ENCODE measurements around the gene PDE3A.

PDE3A gene

DNA sequence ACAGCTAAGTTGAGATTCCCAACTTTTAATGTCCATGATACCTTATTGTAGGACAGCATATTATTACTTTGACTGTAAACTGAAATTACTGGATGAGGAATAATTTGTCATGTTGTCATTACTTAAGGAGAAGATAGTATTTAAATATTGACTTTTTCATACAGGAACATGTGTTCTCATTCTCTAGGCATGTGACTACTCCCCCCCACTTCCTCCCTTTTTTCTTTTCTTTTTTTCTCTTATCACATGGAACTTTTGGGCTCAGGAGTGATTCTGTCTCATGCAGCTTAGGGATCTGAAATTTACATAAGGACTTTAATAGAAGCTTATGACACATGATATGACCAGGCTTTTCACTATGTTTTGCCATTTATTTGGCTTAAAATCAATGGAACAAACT is 199.1 kb downstream of the PDE3A start:
- Histone ChIP-seq H3K9me3 (ENCODE audit: control insufficient read depth in 2 of 2, low read length in 2 of 2) (no peaks in the 10 kb centered on the region), H3K27ac (ENCODE audit: low read length) (no peak overlapping the region), H3K9ac (ENCODE audit: low read length in 2 of 2) (no peak overlapping the region), H3K27me3 (ENCODE audit: control insufficient read depth in 1 of 2, insufficient read depth in 2 of 2, low read length in 2 of 2) (no peaks in the 10 kb centered on the region), H3K4me3 (ENCODE audit: low read length in 2 of 2) (no peak overlapping the region), H3K4me1 (ENCODE audit: control insufficient read depth, insufficient read depth, low read length) (no peaks in the 10 kb centered on the region), H3K36me3 (ENCODE audit: control insufficient read depth in 2 of 2, insufficient read depth in 2 of 2, low read length in 2 of 2) (no peaks in the 10 kb centered on the region)

DNA sequence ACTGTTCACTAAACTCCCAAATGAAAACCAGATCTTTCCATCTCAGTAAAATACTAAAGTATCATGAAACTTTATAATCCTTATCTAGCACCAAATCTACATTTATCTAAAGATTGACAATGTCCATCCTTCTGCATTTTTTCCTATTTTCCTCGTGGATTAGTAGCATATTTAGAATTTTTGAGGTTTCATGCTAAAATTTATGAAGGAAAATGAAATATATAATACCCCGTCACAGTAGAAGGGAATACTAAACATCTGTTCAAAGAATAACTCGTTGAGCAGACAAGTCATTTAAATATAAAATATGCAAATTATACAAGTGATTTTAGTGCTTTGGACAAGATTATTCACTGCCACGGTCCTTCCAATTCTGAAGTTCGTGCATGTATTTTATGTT is 204.1 kb downstream of the PDE3A start:
- H3K4me3 ChIP-seq (ENCODE audit: low read length in 2 of 2), result no peak overlapping the region
- H3K27me3 ChIP-seq (ENCODE audit: control insufficient read depth in 1 of 2, insufficient read depth in 2 of 2, low read length in 2 of 2), result no peaks in the 10 kb centered on the region
- no peaks in the 10 kb centered on the region for H3K4me1 ChIP-seq (ENCODE audit: control insufficient read depth, insufficient read depth, low read length)
- H3K9ac ChIP-seq (ENCODE audit: low read length in 2 of 2), result no peak overlapping the region
- H3K36me3 ChIP-seq (ENCODE audit: control insufficient read depth in 2 of 2, insufficient read depth in 2 of 2, low read length in 2 of 2), result no peaks in the 10 kb centered on the region
- H3K9me3 ChIP-seq (ENCODE audit: control insufficient read depth in 2 of 2, low read length in 2 of 2), result no peaks in the 10 kb centered on the region
- no peak overlapping the region for H3K27ac ChIP-seq (ENCODE audit: low read length)

- Histone ChIP-seq H3K9ac (ENCODE audit: low read length in 2 of 2) (no peak overlapping the region), H3K36me3 (ENCODE audit: control insufficient read depth in 2 of 2, insufficient read depth in 2 of 2, low read length in 2 of 2) (no peaks in the 10 kb centered on the region), H3K27me3 (ENCODE audit: control insufficient read depth in 1 of 2, insufficient read depth in 2 of 2, low read length in 2 of 2) (no peaks in the 10 kb centered on the region), H3K27ac (ENCODE audit: low read length) (no peak overlapping the region), H3K4me1 (ENCODE audit: control insufficient read depth, insufficient read depth, low read length) (no peaks in the 10 kb centered on the region), H3K9me3 (ENCODE audit: control insufficient read depth in 2 of 2, low read length in 2 of 2) (no peaks in the 10 kb centered on the region), H3K4me3 (ENCODE audit: low read length in 2 of 2) (no peak overlapping the region)
Observed at GRCh38 chr12:20576528-20576927, 208.2 kb downstream of the PDE3A start.

GRCh38 chr12:20577054-20577453 is 208.7 kb downstream of the PDE3A start:
- Histone ChIP-seq H3K36me3 (ENCODE audit: control insufficient read depth in 2 of 2, insufficient read depth in 2 of 2, low read length in 2 of 2) (no peaks in the 10 kb centered on the region), H3K4me1 (ENCODE audit: control insufficient read depth, insufficient read depth, low read length) (no peaks in the 10 kb centered on the region), H3K9ac (ENCODE audit: low read length in 2 of 2) (no peak overlapping the region), H3K27me3 (ENCODE audit: control insufficient read depth in 1 of 2, insufficient read depth in 2 of 2, low read length in 2 of 2) (no peaks in the 10 kb centered on the region), H3K4me3 (ENCODE audit: low read length in 2 of 2) (no peak overlapping the region), H3K27ac (ENCODE audit: low read length) (no peak overlapping the region), H3K9me3 (ENCODE audit: control insufficient read depth in 2 of 2, low read length in 2 of 2) (no peaks in the 10 kb centered on the region)

GRCh38 chr12:20578142-20578541 is 209.8 kb downstream of the PDE3A start:
- H3K4me3 ChIP-seq (ENCODE audit: low read length in 2 of 2), result peak overlapping the region; percentile 4 to 17
- H3K9ac ChIP-seq (ENCODE audit: low read length in 2 of 2), result no peak overlapping the region
- H3K4me1 ChIP-seq (ENCODE audit: control insufficient read depth, insufficient read depth, low read length), result no peaks in the 10 kb centered on the region
- H3K9me3 ChIP-seq (ENCODE audit: control insufficient read depth in 2 of 2, low read length in 2 of 2), result no peaks in the 10 kb centered on the region
- no peaks in the 10 kb centered on the region for H3K27me3 ChIP-seq (ENCODE audit: control insufficient read depth in 1 of 2, insufficient read depth in 2 of 2, low read length in 2 of 2)
- H3K36me3 ChIP-seq (ENCODE audit: control insufficient read depth in 2 of 2, insufficient read depth in 2 of 2, low read length in 2 of 2), result no peaks in the 10 kb centered on the region
- no peak overlapping the region for H3K27ac ChIP-seq (ENCODE audit: low read length)

GRCh38 chr12:20585055-20585625 is 216.8 kb downstream of the PDE3A start:
- Histone ChIP-seq H3K27ac (ENCODE audit: low read length) (peak overlapping the region; percentile 18), H3K4me3 (ENCODE audit: low read length in 2 of 2) (peak overlapping the region in 1 of 2 donors; percentile 44), H3K4me1 (ENCODE audit: control insufficient read depth, insufficient read depth, low read length) (peaks cover 8% of the 10 kb centered on the region), H3K9me3 (ENCODE audit: control insufficient read depth in 2 of 2, low read length in 2 of 2) (no peaks in the 10 kb centered on the region), H3K36me3 (ENCODE audit: control insufficient read depth in 2 of 2, insufficient read depth in 2 of 2, low read length in 2 of 2) (no peaks in the 10 kb centered on the region), H3K9ac (ENCODE audit: low read length in 2 of 2) (peak overlapping the region in 1 of 2 donors; percentile 7), H3K27me3 (ENCODE audit: control insufficient read depth in 1 of 2, insufficient read depth in 2 of 2, low read length in 2 of 2) (no peaks in the 10 kb centered on the region)

- no peaks in the 10 kb centered on the region for H3K27me3 ChIP-seq (ENCODE audit: control insufficient read depth in 1 of 2, insufficient read depth in 2 of 2, low read length in 2 of 2)
- no peak overlapping the region for H3K4me3 ChIP-seq (ENCODE audit: low read length in 2 of 2)
- peaks cover 8% of the 10 kb centered on the region for H3K4me1 ChIP-seq (ENCODE audit: control insufficient read depth, insufficient read depth, low read length)
- H3K9ac ChIP-seq (ENCODE audit: low read length in 2 of 2), result no peak overlapping the region
- H3K27ac ChIP-seq (ENCODE audit: low read length), result peak overlapping the region; percentile 18
- no peaks in the 10 kb centered on the region for H3K9me3 ChIP-seq (ENCODE audit: control insufficient read depth in 2 of 2, low read length in 2 of 2)
- H3K36me3 ChIP-seq (ENCODE audit: control insufficient read depth in 2 of 2, insufficient read depth in 2 of 2, low read length in 2 of 2), result no peaks in the 10 kb centered on the region
Observed at GRCh38 chr12:20585913-20586312, 217.6 kb downstream of the PDE3A start.

DNA sequence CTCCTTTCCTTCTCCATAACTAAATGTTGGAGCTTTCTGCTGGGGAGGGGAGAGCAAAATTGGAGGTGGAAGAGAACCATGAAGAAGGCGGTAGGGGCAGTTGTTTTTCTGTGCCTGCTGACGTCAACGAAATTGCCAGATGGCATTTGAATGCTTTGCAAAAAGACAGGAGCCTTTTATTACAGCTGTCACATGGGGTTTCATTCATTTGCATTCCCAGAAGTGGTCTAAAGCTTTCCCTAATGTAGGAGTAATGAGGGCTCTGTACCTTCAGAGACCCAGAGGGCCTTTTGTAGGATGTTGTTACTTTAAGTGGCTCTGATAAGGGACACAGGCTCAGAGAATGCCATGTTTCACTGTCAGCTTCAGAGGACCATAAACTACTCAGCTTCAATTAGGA is 219.7 kb downstream of the PDE3A start:
- Histone ChIP-seq H3K4me3 (ENCODE audit: low read length in 2 of 2) (no peak overlapping the region), H3K27ac (ENCODE audit: low read length) (no peak overlapping the region), H3K9ac (ENCODE audit: low read length in 2 of 2) (no peak overlapping the region), H3K4me1 (ENCODE audit: control insufficient read depth, insufficient read depth, low read length) (peaks cover 8% of the 10 kb centered on the region), H3K36me3 (ENCODE audit: control insufficient read depth in 2 of 2, insufficient read depth in 2 of 2, low read length in 2 of 2) (no peaks in the 10 kb centered on the region), H3K9me3 (ENCODE audit: control insufficient read depth in 2 of 2, low read length in 2 of 2) (no peaks in the 10 kb centered on the region), H3K27me3 (ENCODE audit: control insufficient read depth in 1 of 2, insufficient read depth in 2 of 2, low read length in 2 of 2) (no peaks in the 10 kb centered on the region)

GRCh38 chr12:20590570-20590969 is 222.2 kb downstream of the PDE3A start:
- Histone ChIP-seq H3K27me3 (ENCODE audit: control insufficient read depth in 1 of 2, insufficient read depth in 2 of 2, low read length in 2 of 2) (no peaks in the 10 kb centered on the region), H3K4me3 (ENCODE audit: low read length in 2 of 2) (no peak overlapping the region), H3K27ac (ENCODE audit: low read length) (no peak overlapping the region), H3K36me3 (ENCODE audit: control insufficient read depth in 2 of 2, insufficient read depth in 2 of 2, low read length in 2 of 2) (no peaks in the 10 kb centered on the region), H3K9ac (ENCODE audit: low read length in 2 of 2) (no peak overlapping the region), H3K4me1 (ENCODE audit: control insufficient read depth, insufficient read depth, low read length) (peaks cover 8% of the 10 kb centered on the region), H3K9me3 (ENCODE audit: control insufficient read depth in 2 of 2, low read length in 2 of 2) (no peaks in the 10 kb centered on the region)

DNA sequence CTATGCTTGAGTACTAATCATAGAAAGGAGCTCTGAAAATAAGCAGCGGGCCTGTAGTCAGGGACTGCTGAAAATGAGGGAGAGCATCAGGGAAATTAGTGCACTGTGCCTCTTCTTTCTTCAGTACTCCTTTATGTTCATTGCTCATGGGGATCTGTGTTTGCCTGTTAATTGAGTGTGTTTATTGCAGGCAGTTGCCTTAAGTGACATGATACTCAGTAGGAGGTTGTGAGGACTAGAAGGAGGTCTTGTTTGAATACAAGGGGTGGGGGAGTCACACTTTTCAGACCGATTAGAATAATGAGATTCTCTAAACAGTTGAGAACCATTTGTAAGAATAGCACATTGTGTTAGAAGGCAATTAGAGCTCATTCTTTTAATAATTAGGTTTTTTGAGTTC is 224.2 kb downstream of the PDE3A start:
- peaks cover 8% of the 10 kb centered on the region for H3K4me1 ChIP-seq (ENCODE audit: control insufficient read depth, insufficient read depth, low read length)
- H3K9me3 ChIP-seq (ENCODE audit: control insufficient read depth in 2 of 2, low read length in 2 of 2), result no peaks in the 10 kb centered on the region
- H3K27me3 ChIP-seq (ENCODE audit: control insufficient read depth in 1 of 2, insufficient read depth in 2 of 2, low read length in 2 of 2), result no peaks in the 10 kb centered on the region
- H3K27ac ChIP-seq (ENCODE audit: low read length), result no peak overlapping the region
- no peak overlapping the region for H3K9ac ChIP-seq (ENCODE audit: low read length in 2 of 2)
- H3K36me3 ChIP-seq (ENCODE audit: control insufficient read depth in 2 of 2, insufficient read depth in 2 of 2, low read length in 2 of 2), result no peaks in the 10 kb centered on the region
- H3K4me3 ChIP-seq (ENCODE audit: low read length in 2 of 2), result no peak overlapping the region

DNA sequence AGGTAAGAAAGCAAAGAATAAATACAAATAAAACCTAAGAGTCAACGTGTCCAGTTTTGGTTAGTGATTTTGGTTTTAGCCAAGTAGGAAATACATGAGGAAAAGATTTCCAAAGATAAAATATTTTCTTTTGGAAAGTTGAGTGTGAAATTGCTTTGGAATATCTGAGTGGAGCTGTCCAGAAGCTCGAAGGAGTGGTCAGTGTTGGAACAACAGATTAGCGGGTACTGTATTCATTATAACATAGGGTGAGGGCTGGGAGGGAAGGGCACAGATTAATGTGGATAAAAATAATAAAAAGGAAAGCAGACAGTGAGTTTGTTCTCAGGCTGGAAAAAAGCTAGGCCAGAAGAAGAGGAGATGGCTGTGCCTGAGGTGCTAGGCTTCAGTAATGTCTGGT is 225.3 kb downstream of the PDE3A start:
- Histone ChIP-seq H3K27ac (ENCODE audit: low read length) (no peak overlapping the region), H3K27me3 (ENCODE audit: control insufficient read depth in 1 of 2, insufficient read depth in 2 of 2, low read length in 2 of 2) (no peaks in the 10 kb centered on the region), H3K36me3 (ENCODE audit: control insufficient read depth in 2 of 2, insufficient read depth in 2 of 2, low read length in 2 of 2) (no peaks in the 10 kb centered on the region), H3K9me3 (ENCODE audit: control insufficient read depth in 2 of 2, low read length in 2 of 2) (no peaks in the 10 kb centered on the region), H3K9ac (ENCODE audit: low read length in 2 of 2) (no peak overlapping the region), H3K4me3 (ENCODE audit: low read length in 2 of 2) (no peak overlapping the region), H3K4me1 (ENCODE audit: control insufficient read depth, insufficient read depth, low read length) (no peaks in the 10 kb centered on the region)

All from stomach smooth muscle (tissue), 2 donors.